Activated CD8-positive, alpha-beta memory T cell treated with anti-CD3 and anti-CD28 coated beads for 36 hours (primary cell): ENCODE measurements around the gene OAS1. TPM values are rescaled to one million over a fixed set of nuclear protein-coding genes. Genes with fewer than 3 reads are reported as not detected.
"Not testable (repeated sequence)": the region's sequence is repeated elsewhere in the genome, so short reads cannot be mapped to it uniquely, and the experiment has no call there.

Experiments
- CTCF ChIA-PET: fragments of 350-600 bp; sonication (Branson Sonifier 250); formaldehyde crosslinking; loops from one replicate; lab custom pipeline; 2021; ENCODE audit warnings: antibody characterized with exemption; lab: Charles Lee
- POLR2A ChIA-PET: fragments of 350-600 bp; sonication (Branson Sonifier 250); formaldehyde crosslinking; loops from one replicate; lab custom pipeline; 2021; ENCODE audit warnings: antibody characterized with exemption; lab: Charles Lee
- total RNA-seq, 2 experiments: library from RNA; stranded (reverse); gene quantifications; one replicate each; pipeline ENCODE4 v1.2.3, GENCODE V29; 2021

Gene OAS1
- total RNA-seq, 2 experiments from 2014 or later: 5.1 to 6.4 TPM

- CTCF ChIA-PET, POLR2A ChIA-PET: not testable (repeated sequence)
Measured at GRCh38 chr12:112957125-112957524, 50.4 kb downstream of the OAS1 start.

- ChIA-PET CTCF (no interaction called here), POLR2A (no interaction called here)
Measured at GRCh38 chr12:112961074-112961473, 54.3 kb downstream of the OAS1 start.

- ChIA-PET POLR2A (no interaction called here), CTCF (no interaction called here)
Measured at GRCh38 chr12:112961536-112961935, 54.8 kb downstream of the OAS1 start.

GRCh38 chr12:112962561-112962960, 55.8 kb downstream of the OAS1 start:
- POLR2A ChIA-PET: no interaction called here
- CTCF ChIA-PET: no interaction called here

GRCh38 chr12:112963227-112963861, 56.6 kb downstream of the OAS1 start:
- ChIA-PET CTCF (no interaction called here), POLR2A (no interaction called here)

GRCh38 chr12:112964067-112964670, 57.4 kb downstream of the OAS1 start:
- ChIA-PET CTCF (interaction anchor here (1.0 kb wide), 1 partner anchor 29 kb away, joined by 3 read pairs; no protein-coding TSS in a partner anchor), POLR2A (no interaction called here)

GRCh38 chr12:112964915-112965314, 58.2 kb downstream of the OAS1 start:
- ChIA-PET POLR2A (no interaction called here), CTCF (interaction anchor here (1.0 kb wide), 1 partner anchor 28 kb away, joined by 3 read pairs; no protein-coding TSS in a partner anchor)

- POLR2A ChIA-PET: no interaction called here
- CTCF ChIA-PET: no interaction called here
Measured at GRCh38 chr12:112965643-112966042, 58.9 kb downstream of the OAS1 start.

- ChIA-PET POLR2A (no interaction called here), CTCF (no interaction called here)
Measured at GRCh38 chr12:112967306-112967705, 60.5 kb downstream of the OAS1 start.

GRCh38 chr12:112967858-112968257, 61.1 kb downstream of the OAS1 start:
- ChIA-PET POLR2A (no interaction called here), CTCF (no interaction called here)

Other genes with a start within 250 kb of the OAS1 start
- not detected for gene RPH3A, start 115.2 kb upstream of the OAS1 start, total RNA-seq
- gene OAS3, start 31.5 kb downstream of the OAS1 start, total RNA-seq: 10 to 100 TPM in 1 of 2 experiments, 1 to 10 TPM in 1; 9.3 to 10.0 TPM
- gene OAS2, start 71.6 kb downstream of the OAS1 start, total RNA-seq: 10 to 100 TPM; 44.7 to 51.9 TPM
- gene DTX1, start 149.8 kb downstream of the OAS1 start, total RNA-seq: 1 to 10 TPM; 3.1 to 3.3 TPM
- gene RASAL1, start 228.8 kb downstream of the OAS1 start, total RNA-seq: under 1 TPM; 0.19 TPM
- under 1 TPM; 0.17 to 0.38 TPM for gene CFAP73, start 242.8 kb downstream of the OAS1 start, total RNA-seq